Mammary epithelial cell (primary cell): ENCODE measurements around the gene NCOA1.

Experiments
- CTCF ChIP-seq, 2 donors: IDR thresholded peaks in 1 of 2; conservative IDR thresholded peaks in 1 of 2; 2 replicates each; pipeline ENCODE4 v1.5.1; 2011 to 2012; ENCODE audit warnings: inconsistent platforms in 2 of 2, low read length in 2 of 2, mild to moderate bottlenecking in 2 of 2, control low read depth in 1 of 2, low read depth in 1 of 2; ENCODE audit not compliant: insufficient read depth in 1 of 2; ENCODE audit errors: extremely low read depth in 1 of 2
- EZH2 ChIP-seq: IDR thresholded peaks from 2 replicates; pipeline ENCODE4 v1.6.1; 2012; ENCODE audit warnings: low read length, inconsistent platforms, borderline replicate concordance

GRCh38 chr2:24628746-24629145 is 137.7 kb downstream of the NCOA1 start:
- no peak for TF ChIP-seq CTCF (conservative IDR thresholded peaks at IDR 0.05 in 1 of 2, IDR thresholded peaks at IDR 0.05 in 1 of 2; ENCODE audit: extremely low read depth in 1 of 2, insufficient read depth in 1 of 2, low read depth in 1 of 2, low read length in 2 of 2)
- no peak for TF ChIP-seq EZH2
